Natural killer cell (primary cell): ENCODE results near the gene KRTAP17-1. TPM values are rescaled to one million over a fixed set of nuclear protein-coding genes. Genes with fewer than 3 reads are reported as not detected.
A peak's percentile ranks its signal among the peaks of the same experiment; 100 is the strongest.

Experiments
- ATAC-seq, 3 donors: fragments of 150-1000 bp in 2 of 3; fragments of 200-7000 bp in 1 of 3; cut with Tn5 transposase; 1 replicate in 1 of 3; 2 replicates in 2 of 3; pipeline ENCODE4 v1.10.0; 2021; ENCODE audit warnings: mild to moderate bottlenecking in 2 of 3, moderate library complexity in 2 of 3
- DNase-seq, 2 donors: peaks; one replicate each; pipeline versions ENCODE4 v3.0.0 to v3.0.0-alpha.2; 2013 to 2021; ENCODE audit warnings: mixed read lengths in 1 of 2
- H3K27ac ChIP-seq: one replicate; pipeline ENCODE4 v1.5.1; 2013; ENCODE audit warnings: mild to moderate bottlenecking, low read length
- H3K27me3 ChIP-seq: one replicate; pipeline ENCODE4 v1.6.1; 2013; ENCODE audit warnings: low read length; ENCODE audit not compliant: control insufficient read depth, insufficient read depth
- H3K36me3 ChIP-seq: one replicate; pipeline ENCODE4 v1.6.1; 2013; ENCODE audit warnings: low read length; ENCODE audit not compliant: control insufficient read depth, insufficient read depth
- H3K4me1 ChIP-seq: one replicate; pipeline ENCODE4 v1.6.1; 2013; ENCODE audit warnings: low read length; ENCODE audit not compliant: control insufficient read depth, insufficient read depth
- H3K4me3 ChIP-seq: one replicate; pipeline ENCODE4 v1.5.1; 2013; ENCODE audit warnings: low read length
- H3K9me3 ChIP-seq: one replicate; pipeline ENCODE4 v1.6.1; 2013; ENCODE audit warnings: low read length; ENCODE audit not compliant: control insufficient read depth, insufficient read depth
- H3K27ac Mint-ChIP-seq, 2 donors: one replicate each; pipeline ENCODE4 v1.8.0; 2022; ENCODE audit warnings: mild to moderate bottlenecking in 2 of 2, mixed read lengths in 2 of 2, moderate library complexity in 1 of 2
- H3K27me3 Mint-ChIP-seq, 2 donors: one replicate each; pipeline ENCODE4 v1.8.0; 2022; ENCODE audit warnings: low read depth in 2 of 2, mixed read lengths in 2 of 2
- H3K36me3 Mint-ChIP-seq: one replicate; pipeline ENCODE4 v1.8.0; 2022; ENCODE audit warnings: mixed read lengths
- H3K4me1 Mint-ChIP-seq, 2 donors: one replicate each; pipeline ENCODE4 v1.8.0; 2022; ENCODE audit warnings: mixed read lengths in 2 of 2
- H3K4me3 Mint-ChIP-seq: one replicate; pipeline ENCODE4 v1.8.0; 2022; ENCODE audit warnings: mild to moderate bottlenecking, moderate library complexity, mixed read lengths
- H3K9me3 Mint-ChIP-seq, 2 donors: one replicate each; pipeline ENCODE4 v1.8.0; 2022; ENCODE audit warnings: mixed read lengths in 2 of 2
- CTCF ChIP-seq: fragments of 200-600 bp; IDR thresholded peaks from one replicate; pipeline ENCODE4 v1.8.0; 2022; ENCODE audit warnings: antibody characterized with exemption
- WGBS: methylation state at CpG from one replicate; pipeline ENCODE4 v1.1.7; 2013; ENCODE audit warnings: missing lambda C conversion rate; ENCODE audit not compliant: insufficient coverage; 5-methylcytosine and 5-hydroxymethylcytosine counted together
- intact Hi-C: fragments of 100-400 bp; cut with micrococcal nuclease; formaldehyde crosslinking; loops from one replicate; pipeline ENCODE4 v1.14.2; 2022
- total RNA-seq, 4 donors: library from RNA; stranded (reverse); fragments of 120-200 nt in 1 of 4; gene quantifications; one replicate each; pipeline versions ENCODE4 v1.2.3 to v1.2.4, GENCODE V29; 2013 to 2022

Gene KRTAP17-1
- total RNA-seq, 3 donors from 2014 or later (not counting 1 experiment from before 2014, with no cell fraction given), result not detected

GRCh38 chr17:41333836-41334235 is 18.3 kb upstream of the KRTAP17-1 start:
- H3K4me1 Mint-ChIP-seq, result peaks cover 13 to 25% of the 10 kb centered on the region in 2 donors
- Histone ChIP-seq H3K9me3 (no peaks in the 10 kb centered on the region), H3K27ac (no peak overlapping the region), H3K4me3 (no peak overlapping the region), H3K4me1 (peaks cover 32% of the 10 kb centered on the region), H3K27me3 (no peaks in the 10 kb centered on the region), H3K36me3 (no peaks in the 10 kb centered on the region)
- DNase-seq, result no peak
- intact Hi-C loops, result no loop called here
- H3K9me3 Mint-ChIP-seq, result no peaks in the 10 kb centered on the region
- ATAC-seq, result no peak
- no peak for TF ChIP-seq CTCF
- 97% methylated on average over 3 of the region's 3 CpGs for WGBS
- H3K4me3 Mint-ChIP-seq, result peak overlapping the region; percentile 18
- no peaks in the 10 kb centered on the region for H3K36me3 Mint-ChIP-seq
- peaks cover 0 to 9% of the 10 kb centered on the region in 2 donors for H3K27me3 Mint-ChIP-seq
- peak overlapping the region; percentile 7 to 25 for H3K27ac Mint-ChIP-seq

GRCh38 chr17:41333098-41333497 is 17.6 kb upstream of the KRTAP17-1 start:
- H3K9me3 Mint-ChIP-seq, result no peaks in the 10 kb centered on the region
- DNase-seq (no peak), ATAC-seq (no peak)
- intact Hi-C loops, result no loop called here
- Histone ChIP-seq H3K27ac (no peak overlapping the region), H3K4me3 (no peak overlapping the region), H3K9me3 (no peaks in the 10 kb centered on the region), H3K27me3 (no peaks in the 10 kb centered on the region), H3K4me1 (peaks cover 34% of the 10 kb centered on the region), H3K36me3 (no peaks in the 10 kb centered on the region)
- H3K4me3 Mint-ChIP-seq, result no peak overlapping the region
- peaks cover 0 to 9% of the 10 kb centered on the region in 2 donors for H3K27me3 Mint-ChIP-seq
- no peaks in the 10 kb centered on the region for H3K36me3 Mint-ChIP-seq
- 96% methylated on average over 5 of the region's 5 CpGs for WGBS
- peak overlapping the region in 1 of 2 donors; percentile 25 for H3K27ac Mint-ChIP-seq
- no peak for TF ChIP-seq CTCF
- peaks cover 10 to 23% of the 10 kb centered on the region in 2 donors for H3K4me1 Mint-ChIP-seq

GRCh38 chr17:41332239-41332638 is 16.7 kb upstream of the KRTAP17-1 start:
- H3K36me3 ChIP-seq, result no peaks in the 10 kb centered on the region
- DNase-seq (no peak), ATAC-seq (no peak)
- H3K27me3 ChIP-seq, result no peaks in the 10 kb centered on the region
- H3K27me3 Mint-ChIP-seq, result peaks cover 0 to 9% of the 10 kb centered on the region in 2 donors
- H3K9me3 ChIP-seq, result no peaks in the 10 kb centered on the region
- H3K4me1 ChIP-seq, result peaks cover 43% of the 10 kb centered on the region
- TF ChIP-seq CTCF, result no peak
- 87% methylated on average over 2 of the region's 2 CpGs for WGBS
- H3K4me3 ChIP-seq, result no peak overlapping the region
- H3K27ac ChIP-seq, result no peak overlapping the region
- H3K4me3 Mint-ChIP-seq, result no peak overlapping the region
- H3K36me3 Mint-ChIP-seq, result no peaks in the 10 kb centered on the region
- peaks cover 10 to 23% of the 10 kb centered on the region in 2 donors for H3K4me1 Mint-ChIP-seq
- intact Hi-C loops, result no loop called here
- no peak overlapping the region for H3K27ac Mint-ChIP-seq
- no peaks in the 10 kb centered on the region for H3K9me3 Mint-ChIP-seq

DNA sequence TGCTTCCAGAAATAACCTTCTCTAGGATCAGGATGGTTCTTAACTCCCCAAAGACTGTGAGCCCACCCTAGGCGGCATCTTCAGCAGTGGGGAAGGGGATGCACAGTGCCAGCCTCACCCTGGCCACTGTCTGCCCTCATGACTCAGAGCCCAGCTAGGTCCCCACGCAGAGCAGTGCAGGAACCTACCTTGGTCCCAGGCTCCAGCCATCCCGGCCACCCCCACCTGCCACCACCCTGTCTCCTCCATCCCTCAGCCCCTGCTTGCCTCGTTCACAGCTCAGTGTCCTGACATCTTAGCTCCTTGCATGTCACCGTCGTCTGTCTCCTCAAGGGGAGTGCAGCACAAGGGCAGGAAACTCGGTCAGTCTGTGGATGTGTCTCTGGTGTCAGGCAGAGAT is 16.1 kb upstream of the KRTAP17-1 start:
- H3K4me1 ChIP-seq, result peaks cover 49% of the 10 kb centered on the region
- ATAC-seq (no peak), DNase-seq (no peak)
- no peaks in the 10 kb centered on the region for H3K36me3 ChIP-seq
- Mint-ChIP-seq H3K36me3 (no peaks in the 10 kb centered on the region), H3K27ac (no peak overlapping the region), H3K4me3 (no peak overlapping the region), H3K4me1 (peaks cover 10 to 23% of the 10 kb centered on the region in 2 donors), H3K27me3 (peaks cover 0 to 9% of the 10 kb centered on the region in 2 donors), H3K9me3 (no peaks in the 10 kb centered on the region)
- intact Hi-C loops, result no loop called here
- H3K4me3 ChIP-seq, result no peak overlapping the region
- no peaks in the 10 kb centered on the region for H3K9me3 ChIP-seq
- TF ChIP-seq CTCF, result no peak
- no peaks in the 10 kb centered on the region for H3K27me3 ChIP-seq
- H3K27ac ChIP-seq, result no peak overlapping the region
- 90% methylated on average over 7 of the region's 7 CpGs for WGBS
